GM23338 (cell line): Measurements from ENCODE around the gene PCDHGA1. TPM values are rescaled to one million over a fixed set of nuclear protein-coding genes. Genes with fewer than 3 reads are reported as not detected.
A peak's percentile ranks its signal among the peaks of the same experiment; 100 is the strongest.

ENCODE experiments used
- ATAC-seq: fragments of 200-7000 bp; cut with Tn5 transposase; 3 replicates; pipeline ENCODE4 v1.9.1; 2020
- DNase-seq: peaks from one replicate; pipeline ENCODE4 v3.0.0-alpha.2; 2015; ENCODE audit warnings: low spot score
- H2AFZ ChIP-seq: fragments of 200-600 bp; sonication (generic); 2 replicates; pipeline ENCODE4 v1.8.0; 2016; ENCODE audit warnings: antibody characterized with exemption, mild to moderate bottlenecking, moderate library complexity
- H3F3A ChIP-seq: fragments of 200-600 bp; sonication (generic); replicated peaks from 2 replicates; pipeline ENCODE4 v1.8.0; 2017; ENCODE audit warnings: antibody characterized with exemption, mixed run types, low read depth
- H3K27ac ChIP-seq: fragments of 200-600 bp; sonication (generic); 2 replicates; pipeline ENCODE4 v1.6.1; 2016; ENCODE audit warnings: low read depth
- H3K27me3 ChIP-seq: fragments of 200-600 bp; sonication (generic); 2 replicates; pipeline ENCODE4 v1.8.0; 2016; ENCODE audit warnings: mild to moderate bottlenecking, mixed run types, moderate library complexity; ENCODE audit not compliant: insufficient read depth
- H3K36me3 ChIP-seq: fragments of 200-600 bp; sonication (generic); 2 replicates; pipeline ENCODE4 v1.8.0; 2016; ENCODE audit warnings: mild to moderate bottlenecking; ENCODE audit not compliant: insufficient read depth
- H3K4me1 ChIP-seq: fragments of 200-600 bp; sonication (generic); 2 replicates; pipeline ENCODE4 v1.8.0; 2016; ENCODE audit warnings: mild to moderate bottlenecking, moderate library complexity; ENCODE audit not compliant: insufficient read depth
- H3K4me2 ChIP-seq: fragments of 200-600 bp; sonication (generic); 2 replicates; pipeline ENCODE4 v1.7.1; 2017; ENCODE audit warnings: mixed run types
- H3K4me3 ChIP-seq: fragments of 200-600 bp; sonication (generic); 2 replicates; pipeline ENCODE4 v1.6.1; 2016; ENCODE audit warnings: mixed run types
- H3K79me2 ChIP-seq: fragments of 200-600 bp; sonication (generic); replicated peaks from 2 replicates; pipeline ENCODE4 v1.8.0; 2017; ENCODE audit warnings: mild to moderate bottlenecking; ENCODE audit not compliant: insufficient read depth
- H3K9me2 ChIP-seq: fragments of 200-600 bp; sonication (generic); 2 replicates; pipeline ENCODE4 v1.8.0; 2017; ENCODE audit not compliant: insufficient read depth
- H4K20me1 ChIP-seq: fragments of 200-600 bp; sonication (generic); replicated peaks from 2 replicates; pipeline ENCODE4 v1.8.0; 2017; ENCODE audit warnings: mild to moderate bottlenecking; ENCODE audit not compliant: insufficient read depth
- H3K27ac Mint-ChIP-seq: 2 replicates; pipeline ENCODE4 v1.8.0; 2020; ENCODE audit warnings: inconsistent platforms, mild to moderate bottlenecking, moderate library complexity, mixed read lengths
- H3K27me3 Mint-ChIP-seq: 3 replicates; pipeline ENCODE4 v1.8.0; 2022; ENCODE audit warnings: low read depth, mild to moderate bottlenecking, moderate library complexity, mixed read lengths, inconsistent platforms; ENCODE audit not compliant: insufficient read depth, poor library complexity
- H3K36me3 Mint-ChIP-seq: 3 replicates; pipeline ENCODE4 v1.8.0; 2021; ENCODE audit warnings: low read depth, mild to moderate bottlenecking, inconsistent platforms, moderate library complexity, mixed read lengths
- H3K4me1 Mint-ChIP-seq: 3 replicates; pipeline ENCODE4 v1.8.0; 2020; ENCODE audit warnings: mild to moderate bottlenecking, inconsistent platforms, mixed read lengths
- H3K4me3 Mint-ChIP-seq: 3 replicates; pipeline ENCODE4 v1.8.0; 2021; ENCODE audit warnings: moderate library complexity, mild to moderate bottlenecking, inconsistent platforms, mixed read lengths
- H3K9me3 Mint-ChIP-seq: 3 replicates; pipeline ENCODE4 v1.8.0; 2020; ENCODE audit warnings: moderate library complexity, mild to moderate bottlenecking, inconsistent platforms, mixed read lengths
- CTCF ChIP-seq, 2 experiments: fragments of 200-600 bp in 1 of 2; sonication (generic) in 1 of 2; conservative IDR thresholded peaks; 2 replicates each; pipeline versions ENCODE4 v1.5.1 to v1.6.1; 2016 to 2017; ENCODE audit warnings: antibody characterized with exemption in 2 of 2, low read depth in 2 of 2, mild to moderate bottlenecking in 2 of 2, moderate library complexity in 1 of 2
- EZH2 ChIP-seq: fragments of 200-600 bp; sonication (generic); IDR thresholded peaks from one replicate; pipeline ENCODE4 v1.8.0; 2017; ENCODE audit warnings: antibody characterized with exemption, mild to moderate bottlenecking, low read depth; ENCODE audit not compliant: unreplicated experiment
- EZH2phosphoT487 ChIP-seq: fragments of 200-600 bp; sonication (generic); IDR thresholded peaks from one replicate; pipeline ENCODE4 v1.8.1; 2018; ENCODE audit warnings: antibody characterized with exemption; ENCODE audit not compliant: unreplicated experiment
- JUNB ChIP-seq: IDR thresholded peaks from one replicate; pipeline ENCODE4 v1.6.1; 2016; ENCODE audit warnings: antibody characterized with exemption; ENCODE audit not compliant: unreplicated experiment
- NANOG ChIP-seq: IDR thresholded peaks from 2 replicates; pipeline ENCODE4 v1.6.1; 2016; ENCODE audit warnings: antibody characterized with exemption, borderline replicate concordance
- polyA plus RNA-seq: library from polyadenylated mRNA; unstranded; fragments of >200 nt; fragmentation: Nextera tagmentation; extraction: Ambion mirVana; gene quantifications from 2 replicates; pipeline ENCODE4 v1.2.1, GENCODE V29; 2016
- total RNA-seq: library from RNA; depleted of rRNA; stranded (reverse); fragments of >200 nt; shearing (Covaris generic); gene quantifications from 2 replicates; pipeline ENCODE4 v1.2.3, GENCODE V29; 2014
- TF ChIP-seq, protein P1 (sequence below): fragments of 250-450 bp; sonication (Bioruptor Pico); IDR thresholded peaks from 2 replicates; pipeline ENCODE4 v1.5.0; 2020; ENCODE audit warnings: mild to moderate bottlenecking, moderate library complexity

Gene PCDHGA1
- total and polyA plus RNA-seq, 2 experiments from 2014 or later = 0.39 to 1.7 TPM

DNA sequence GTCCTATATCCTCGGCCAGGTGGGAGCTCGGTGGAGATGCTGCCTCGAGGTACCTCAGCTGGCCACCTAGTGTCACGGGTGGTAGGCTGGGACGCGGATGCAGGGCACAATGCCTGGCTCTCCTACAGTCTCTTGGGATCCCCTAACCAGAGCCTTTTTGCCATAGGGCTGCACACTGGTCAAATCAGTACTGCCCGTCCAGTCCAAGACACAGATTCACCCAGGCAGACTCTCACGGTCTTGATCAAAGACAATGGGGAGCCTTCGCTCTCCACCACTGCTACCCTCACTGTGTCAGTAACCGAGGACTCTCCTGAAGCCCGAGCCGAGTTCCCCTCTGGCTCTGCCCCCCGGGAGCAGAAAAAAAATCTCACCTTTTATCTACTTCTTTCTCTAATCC, 147.5 kb downstream of the PCDHGA1 start:
- peaks cover 4% of the 10 kb centered on the region for H3K79me2 ChIP-seq
- TF ChIP-seq, protein P1, sequence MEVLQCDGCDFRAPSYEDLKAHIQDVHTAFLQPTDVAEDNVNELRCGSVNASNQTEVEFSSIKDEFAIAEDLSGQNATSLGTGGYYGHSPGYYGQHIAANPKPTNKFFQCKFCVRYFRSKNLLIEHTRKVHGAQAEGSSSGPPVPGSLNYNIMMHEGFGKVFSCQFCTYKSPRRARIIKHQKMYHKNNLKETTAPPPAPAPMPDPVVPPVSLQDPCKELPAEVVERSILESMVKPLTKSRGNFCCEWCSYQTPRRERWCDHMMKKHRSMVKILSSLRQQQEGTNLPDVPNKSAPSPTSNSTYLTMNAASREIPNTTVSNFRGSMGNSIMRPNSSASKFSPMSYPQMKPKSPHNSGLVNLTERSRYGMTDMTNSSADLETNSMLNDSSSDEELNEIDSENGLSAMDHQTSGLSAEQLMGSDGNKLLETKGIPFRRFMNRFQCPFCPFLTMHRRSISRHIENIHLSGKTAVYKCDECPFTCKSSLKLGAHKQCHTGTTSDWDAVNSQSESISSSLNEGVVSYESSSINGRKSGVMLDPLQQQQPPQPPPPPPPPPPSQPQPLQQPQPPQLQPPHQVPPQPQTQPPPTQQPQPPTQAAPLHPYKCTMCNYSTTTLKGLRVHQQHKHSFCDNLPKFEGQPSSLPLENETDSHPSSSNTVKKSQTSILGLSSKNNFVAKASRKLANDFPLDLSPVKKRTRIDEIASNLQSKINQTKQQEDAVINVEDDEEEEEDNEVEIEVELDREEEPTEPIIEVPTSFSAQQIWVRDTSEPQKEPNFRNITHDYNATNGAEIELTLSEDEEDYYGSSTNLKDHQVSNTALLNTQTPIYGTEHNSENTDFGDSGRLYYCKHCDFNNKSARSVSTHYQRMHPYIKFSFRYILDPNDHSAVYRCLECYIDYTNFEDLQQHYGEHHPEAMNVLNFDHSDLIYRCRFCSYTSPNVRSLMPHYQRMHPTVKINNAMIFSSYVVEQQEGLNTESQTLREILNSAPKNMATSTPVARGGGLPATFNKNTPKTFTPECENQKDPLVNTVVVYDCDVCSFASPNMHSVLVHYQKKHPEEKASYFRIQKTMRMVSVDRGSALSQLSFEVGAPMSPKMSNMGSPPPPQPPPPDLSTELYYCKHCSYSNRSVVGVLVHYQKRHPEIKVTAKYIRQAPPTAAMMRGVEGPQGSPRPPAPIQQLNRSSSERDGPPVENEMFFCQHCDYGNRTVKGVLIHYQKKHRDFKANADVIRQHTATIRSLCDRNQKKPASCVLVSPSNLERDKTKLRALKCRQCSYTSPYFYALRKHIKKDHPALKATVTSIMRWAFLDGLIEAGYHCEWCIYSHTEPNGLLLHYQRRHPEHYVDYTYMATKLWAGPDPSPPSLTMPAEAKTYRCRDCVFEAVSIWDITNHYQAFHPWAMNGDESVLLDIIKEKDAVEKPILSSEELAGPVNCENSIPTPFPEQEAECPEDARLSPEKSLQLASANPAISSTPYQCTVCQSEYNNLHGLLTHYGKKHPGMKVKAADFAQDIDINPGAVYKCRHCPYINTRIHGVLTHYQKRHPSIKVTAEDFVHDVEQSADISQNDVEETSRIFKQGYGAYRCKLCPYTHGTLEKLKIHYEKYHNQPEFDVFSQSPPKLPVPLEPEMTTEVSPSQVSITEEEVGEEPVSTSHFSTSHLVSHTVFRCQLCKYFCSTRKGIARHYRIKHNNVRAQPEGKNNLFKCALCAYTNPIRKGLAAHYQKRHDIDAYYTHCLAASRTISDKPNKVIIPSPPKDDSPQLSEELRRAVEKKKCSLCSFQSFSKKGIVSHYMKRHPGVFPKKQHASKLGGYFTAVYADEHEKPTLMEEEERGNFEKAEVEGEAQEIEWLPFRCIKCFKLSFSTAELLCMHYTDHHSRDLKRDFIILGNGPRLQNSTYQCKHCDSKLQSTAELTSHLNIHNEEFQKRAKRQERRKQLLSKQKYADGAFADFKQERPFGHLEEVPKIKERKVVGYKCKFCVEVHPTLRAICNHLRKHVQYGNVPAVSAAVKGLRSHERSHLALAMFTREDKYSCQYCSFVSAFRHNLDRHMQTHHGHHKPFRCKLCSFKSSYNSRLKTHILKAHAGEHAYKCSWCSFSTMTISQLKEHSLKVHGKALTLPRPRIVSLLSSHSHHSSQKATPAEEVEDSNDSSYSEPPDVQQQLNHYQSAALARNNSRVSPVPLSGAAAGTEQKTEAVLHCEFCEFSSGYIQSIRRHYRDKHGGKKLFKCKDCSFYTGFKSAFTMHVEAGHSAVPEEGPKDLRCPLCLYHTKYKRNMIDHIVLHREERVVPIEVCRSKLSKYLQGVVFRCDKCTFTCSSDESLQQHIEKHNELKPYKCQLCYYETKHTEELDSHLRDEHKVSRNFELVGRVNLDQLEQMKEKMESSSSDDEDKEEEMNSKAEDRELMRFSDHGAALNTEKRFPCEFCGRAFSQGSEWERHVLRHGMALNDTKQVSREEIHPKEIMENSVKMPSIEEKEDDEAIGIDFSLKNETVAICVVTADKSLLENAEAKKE = no peak
- TF ChIP-seq EZH2phosphoT487 (no peak), JUNB (no peak), NANOG (no peak)
- Mint-ChIP-seq H3K27me3 (peaks cover 29% of the 10 kb centered on the region), H3K36me3 (peaks cover 26% of the 10 kb centered on the region), H3K4me3 (peak overlapping the region; percentile 19; the same call in 1 of the 3 replicates), H3K9me3 (peaks cover 26% of the 10 kb centered on the region), H3K27ac (no peak overlapping the region), H3K4me1 (peaks cover 25% of the 10 kb centered on the region)
- H3K9me2 ChIP-seq = no peaks in the 10 kb centered on the region
- peaks cover 5% of the 10 kb centered on the region; the same call in 1 of the 2 replicates for H3K4me1 ChIP-seq
- peak overlapping the region; percentile 44 for H3K4me3 ChIP-seq
- 0 out of 2 replicates have a peak, but pooled peaks cover 4% of the 10 kb centered on the region for H3F3A ChIP-seq
- H2AFZ ChIP-seq = no peak overlapping the region
- H3K4me2 ChIP-seq = peak overlapping the region; percentile 60
- no peaks in the 10 kb centered on the region for H3K36me3 ChIP-seq
- no peak for DNase-seq
- H4K20me1 ChIP-seq = peaks cover 19% of the 10 kb centered on the region
- no peak for ATAC-seq
- no peak overlapping the region for H3K27ac ChIP-seq
- H3K27me3 ChIP-seq = peaks cover 39% of the 10 kb centered on the region

DNA sequence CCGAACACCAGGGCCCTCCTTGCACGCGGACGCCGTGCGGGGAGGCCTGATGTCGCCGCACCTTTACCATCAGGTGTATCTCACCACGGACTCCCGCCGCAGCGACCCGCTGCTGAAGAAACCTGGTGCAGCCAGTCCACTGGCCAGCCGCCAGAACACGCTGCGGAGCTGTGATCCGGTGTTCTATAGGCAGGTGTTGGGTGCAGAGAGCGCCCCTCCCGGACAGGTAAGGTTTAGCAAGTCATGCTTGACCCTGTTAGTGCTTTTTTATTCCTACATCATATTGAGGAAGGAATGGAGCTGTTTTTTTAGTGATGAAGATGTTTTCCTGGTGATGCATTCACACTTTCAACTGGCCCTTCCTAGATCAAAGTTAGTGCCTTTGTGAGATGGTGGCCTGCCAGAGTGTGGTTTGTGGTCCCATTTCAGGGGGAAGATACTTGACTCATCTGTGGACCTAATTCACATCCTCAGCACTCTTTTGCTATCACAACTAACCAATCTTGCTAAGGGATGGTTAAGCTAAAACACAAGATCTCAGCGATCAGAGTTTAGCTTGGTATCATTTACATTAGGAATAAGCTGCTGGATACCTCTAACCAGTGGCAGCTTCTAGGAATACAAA, 148.1 kb downstream of the PCDHGA1 start:
- peaks cover 31% of the 10 kb centered on the region for H3K4me1 Mint-ChIP-seq
- H3K27ac Mint-ChIP-seq = no peak overlapping the region
- Histone ChIP-seq H3K79me2 (peaks cover 4% of the 10 kb centered on the region), H3K27me3 (peaks cover 39% of the 10 kb centered on the region), H3K27ac (no peak overlapping the region), H3K9me2 (no peaks in the 10 kb centered on the region), H3K4me2 (peak overlapping the region; percentile 60), H3K4me3 (peak overlapping the region; percentile 44), H3F3A (0 out of 2 replicates have a peak, but pooled peaks cover 4% of the 10 kb centered on the region), H2AFZ (no peak overlapping the region), H3K4me1 (peaks cover 11% of the 10 kb centered on the region), H4K20me1 (peaks cover 19% of the 10 kb centered on the region), H3K36me3 (no peaks in the 10 kb centered on the region)
- H3K36me3 Mint-ChIP-seq = peaks cover 26% of the 10 kb centered on the region
- ATAC-seq = peak; percentile 58
- peak overlapping the region; percentile 19; the same call in 1 of the 3 replicates for H3K4me3 Mint-ChIP-seq
- peaks cover 29% of the 10 kb centered on the region for H3K27me3 Mint-ChIP-seq
- no peak for TF ChIP-seq EZH2
- peak; percentile 86 to 92 for TF ChIP-seq CTCF (conservative IDR thresholded peaks at IDR 0.05; ENCODE audit: low read depth in 2 of 2)
- peak; percentile 91 for DNase-seq
- peaks cover 26% of the 10 kb centered on the region for H3K9me3 Mint-ChIP-seq
